Neural progenitor cell (in vitro differentiated cells): ENCODE results near the gene SAMD13. TPM values are rescaled to one million over a fixed set of nuclear protein-coding genes. Genes with fewer than 3 reads are reported as not detected.

Experiments
- DNase-seq: peaks from one replicate; pipeline ENCODE4 v3.0.0-alpha.2; 2016; ENCODE audit warnings: low spot score
- H2AFZ ChIP-seq: fragments of 200-600 bp; sonication (generic); replicated peaks from 2 replicates; pipeline ENCODE4 v1.6.1; 2016; ENCODE audit warnings: antibody characterized with exemption
- H3F3A ChIP-seq: fragments of 200-600 bp; sonication (generic); 2 replicates; pipeline ENCODE4 v1.6.1; 2016; ENCODE audit warnings: antibody characterized with exemption, low read depth
- H3K27ac ChIP-seq: fragments of 200-600 bp; sonication (generic); 2 replicates; pipeline ENCODE4 v1.5.1; 2016; ENCODE audit warnings: mild to moderate bottlenecking
- H3K27me3 ChIP-seq: fragments of 200-600 bp; sonication (generic); 2 replicates; pipeline ENCODE4 v1.6.1; 2016; ENCODE audit warnings: mild to moderate bottlenecking, moderate library complexity
- H3K36me3 ChIP-seq: fragments of 200-600 bp; sonication (generic); 2 replicates; pipeline ENCODE4 v1.5.1; 2016
- H3K4me1 ChIP-seq: fragments of 200-600 bp; sonication (generic); 2 replicates; pipeline ENCODE4 v1.6.1; 2016; ENCODE audit warnings: mixed run types
- H3K4me2 ChIP-seq: fragments of 200-600 bp; sonication (generic); 2 replicates; pipeline ENCODE4 v1.6.1; 2016
- H3K4me3 ChIP-seq: fragments of 200-600 bp; sonication (generic); 2 replicates; pipeline ENCODE4 v1.5.1; 2016
- H3K79me2 ChIP-seq: fragments of 200-600 bp; sonication (generic); 2 replicates; pipeline ENCODE4 v1.6.1; 2016; ENCODE audit warnings: low read depth
- H3K9ac ChIP-seq: fragments of 200-600 bp; sonication (generic); 2 replicates; pipeline ENCODE4 v1.6.1; 2016
- H3K9me3 ChIP-seq: fragments of 200-600 bp; sonication (generic); 2 replicates; pipeline ENCODE4 v1.5.1; 2016; ENCODE audit warnings: low read depth
- H4K20me1 ChIP-seq: fragments of 200-600 bp; sonication (generic); 2 replicates; pipeline ENCODE4 v1.6.1; 2016; ENCODE audit warnings: low read depth
- H3K27ac Mint-ChIP-seq: 3 replicates; pipeline ENCODE4 v1.8.0; 2021; ENCODE audit warnings: mixed read lengths
- H3K27me3 Mint-ChIP-seq: 2 replicates; pipeline ENCODE4 v1.8.0; 2022; ENCODE audit warnings: low read depth, mild to moderate bottlenecking, inconsistent platforms, moderate library complexity, mixed read lengths; ENCODE audit not compliant: insufficient read depth
- H3K36me3 Mint-ChIP-seq: 3 replicates; pipeline ENCODE4 v1.8.0; 2021; ENCODE audit warnings: mixed read lengths
- H3K4me1 Mint-ChIP-seq: 3 replicates; pipeline ENCODE4 v1.8.0; 2021; ENCODE audit warnings: mixed read lengths
- H3K4me3 Mint-ChIP-seq: 3 replicates; pipeline ENCODE4 v1.8.0; 2021; ENCODE audit warnings: mild to moderate bottlenecking, moderate library complexity, mixed read lengths
- H3K9me3 Mint-ChIP-seq: 3 replicates; pipeline ENCODE4 v1.8.0; 2020; ENCODE audit warnings: mixed read lengths
- CTCF ChIP-seq: fragments of 200-600 bp; sonication (generic); IDR thresholded peaks from 2 replicates; pipeline ENCODE4 v1.5.1; 2017; ENCODE audit warnings: antibody characterized with exemption, mild to moderate bottlenecking
- EZH2 ChIP-seq: fragments of 200-600 bp; sonication (generic); IDR thresholded peaks from 2 replicates; pipeline ENCODE4 v1.6.1; 2017; ENCODE audit warnings: antibody characterized with exemption, mild to moderate bottlenecking, moderate library complexity
- EZH2phosphoT487 ChIP-seq: fragments of 200-600 bp; sonication (generic); IDR thresholded peaks from 2 replicates; pipeline ENCODE4 v1.6.1; 2017; ENCODE audit warnings: antibody characterized with exemption
- total RNA-seq: library from RNA; depleted of rRNA; stranded (reverse); fragments of >200 nt; gene quantifications from 2 replicates; pipeline ENCODE4 v1.2.3, GENCODE V29; 2015; ENCODE audit warnings: low replicate concordance

Gene SAMD13
- total RNA-seq, 1 donor from 2014 or later: 5.6 TPM

- H4K20me1 ChIP-seq: no peaks in the 10 kb centered on the region
- H3K27me3 Mint-ChIP-seq: peaks cover 2% of the 10 kb centered on the region
- no peaks in the 10 kb centered on the region for H3K36me3 Mint-ChIP-seq
- H3K27ac ChIP-seq: no peak overlapping the region
- H3K4me1 Mint-ChIP-seq: peaks cover 6% of the 10 kb centered on the region
- no peak overlapping the region for H2AFZ ChIP-seq
- no peak overlapping the region for H3K4me3 ChIP-seq
- no peak overlapping the region for H3K27ac Mint-ChIP-seq
- no peak overlapping the region for H3K4me2 ChIP-seq
- H3K9ac ChIP-seq: no peak overlapping the region
- peaks cover 6% of the 10 kb centered on the region for H3K9me3 Mint-ChIP-seq
- H3K27me3 ChIP-seq: no peaks in the 10 kb centered on the region
- no peaks in the 10 kb centered on the region for H3K9me3 ChIP-seq
- TF ChIP-seq EZH2 (no peak), EZH2phosphoT487 (no peak), CTCF (no peak)
- H3K4me3 Mint-ChIP-seq: no peak overlapping the region
- H3K79me2 ChIP-seq: no peaks in the 10 kb centered on the region
- no peaks in the 10 kb centered on the region for H3F3A ChIP-seq
- DNase-seq: peak; percentile 5
- no peaks in the 10 kb centered on the region for H3K4me1 ChIP-seq
- H3K36me3 ChIP-seq: no peaks in the 10 kb centered on the region
These were observed 46.7 kb upstream of the SAMD13 start for GRCh38 chr1:84254703-84255238.

- Histone ChIP-seq H3F3A (no peaks in the 10 kb centered on the region), H3K36me3 (no peaks in the 10 kb centered on the region), H3K4me2 (no peak overlapping the region), H3K27me3 (no peaks in the 10 kb centered on the region), H3K9ac (no peak overlapping the region), H3K27ac (no peak overlapping the region), H3K9me3 (no peaks in the 10 kb centered on the region), H2AFZ (no peak overlapping the region), H3K4me3 (no peak overlapping the region), H3K79me2 (no peaks in the 10 kb centered on the region), H3K4me1 (no peaks in the 10 kb centered on the region), H4K20me1 (no peaks in the 10 kb centered on the region)
- Mint-ChIP-seq H3K4me3 (no peak overlapping the region), H3K9me3 (peaks cover 4% of the 10 kb centered on the region), H3K36me3 (no peaks in the 10 kb centered on the region), H3K4me1 (peaks cover 6% of the 10 kb centered on the region), H3K27me3 (peaks cover 2% of the 10 kb centered on the region), H3K27ac (no peak overlapping the region)
- no peak for DNase-seq
- TF ChIP-seq CTCF: no peak
- TF ChIP-seq EZH2phosphoT487: no peak
- TF ChIP-seq EZH2: no peak
These were observed 45.9 kb upstream of the SAMD13 start for GRCh38 chr1:84255582-84255981.

- Histone ChIP-seq H3K27ac (no peak overlapping the region), H3K9me3 (no peaks in the 10 kb centered on the region)
- no peaks in the 10 kb centered on the region for H3K9me3 Mint-ChIP-seq
These were observed 43.9 kb upstream of the SAMD13 start for GRCh38 chr1:84257617-84258016.

More at GRCh38 chr1:84257617-84258016, 43.9 kb upstream of the SAMD13 start:
- no peak for DNase-seq
- Histone ChIP-seq H3F3A (no peaks in the 10 kb centered on the region), H3K4me2 (no peak overlapping the region), H2AFZ (no peak overlapping the region), H3K36me3 (no peaks in the 10 kb centered on the region), H3K4me3 (no peak overlapping the region), H3K9ac (no peak overlapping the region), H3K4me1 (no peaks in the 10 kb centered on the region), H3K79me2 (no peaks in the 10 kb centered on the region), H4K20me1 (no peaks in the 10 kb centered on the region), H3K27me3 (no peaks in the 10 kb centered on the region)
- TF ChIP-seq CTCF (no peak), EZH2 (no peak), EZH2phosphoT487 (no peak)
- H3K36me3 Mint-ChIP-seq: no peaks in the 10 kb centered on the region
- H3K4me3 Mint-ChIP-seq: no peak overlapping the region
- no peak overlapping the region for H3K27ac Mint-ChIP-seq
- peaks cover 6% of the 10 kb centered on the region for H3K4me1 Mint-ChIP-seq
- H3K27me3 Mint-ChIP-seq: peaks cover 2% of the 10 kb centered on the region
